Activated CD4-positive, alpha-beta memory T cell treated with anti-CD3 and anti-CD28 coated beads, Interleukin-2, amount 10 ng/mL, durations not matched to agents 7 days and 5 days (primary cell): Measurements from ENCODE around the gene ZC3H15. TPM values are rescaled to one million over a fixed set of nuclear protein-coding genes. Genes with fewer than 3 reads are reported as not detected.
A peak's percentile ranks its signal among the peaks of the same experiment; 100 is the strongest.
"Not testable (repeated sequence)": the region's sequence is repeated elsewhere in the genome, so short reads cannot be mapped to it uniquely, and the experiment has no call there.

ENCODE experiments used
- CTCF ChIA-PET: fragments of 350-600 bp; sonication (Branson Sonifier 250); formaldehyde crosslinking; loops from one replicate; lab custom pipeline; 2021; ENCODE audit warnings: antibody characterized with exemption, inconsistent platforms; lab: Charles Lee
- POLR2A ChIA-PET: fragments of 350-600 bp; sonication (Branson Sonifier 250); formaldehyde crosslinking; loops from one replicate; lab custom pipeline; 2021; ENCODE audit warnings: antibody characterized with exemption; lab: Charles Lee
- DNase-seq: peaks from one replicate; pipeline ENCODE4 v3.0.0-alpha.2; 2020
- H3K27ac Mint-ChIP-seq: one replicate; pipeline ENCODE4 v1.8.0; 2021; ENCODE audit warnings: mild to moderate bottlenecking, mixed read lengths
- H3K27me3 Mint-ChIP-seq: one replicate; pipeline ENCODE4 v1.8.0; 2021; ENCODE audit warnings: mixed read lengths
- H3K36me3 Mint-ChIP-seq: one replicate; pipeline ENCODE4 v1.8.0; 2021; ENCODE audit warnings: low read depth, mixed read lengths
- H3K4me1 Mint-ChIP-seq: one replicate; pipeline ENCODE4 v1.8.0; 2021; ENCODE audit warnings: mixed read lengths
- H3K4me3 Mint-ChIP-seq: one replicate; pipeline ENCODE4 v1.8.0; 2021; ENCODE audit warnings: mild to moderate bottlenecking, mixed read lengths
- H3K9me3 Mint-ChIP-seq: one replicate; pipeline ENCODE4 v1.8.0; 2021; ENCODE audit warnings: mixed read lengths
- total RNA-seq, 2 experiments: library from RNA; stranded (reverse); gene quantifications; one replicate each; pipeline ENCODE4 v1.2.3, GENCODE V29; 2021

ZC3H15 gene
- total RNA-seq = 10 to 100 TPM; 63.3 to 67.5 TPM

- Mint-ChIP-seq H3K27me3 (no peaks in the 10 kb centered on the region), H3K4me3 (peak within 1 kb of the TSS; percentile 98), H3K27ac (peak within 1 kb of the TSS; percentile 91), H3K9me3 (no peaks in the 10 kb centered on the region), H3K4me1 (peaks cover 53% of the 10 kb centered on the region), H3K36me3 (peaks cover 9% of the 10 kb centered on the region)
- ChIA-PET POLR2A (interaction anchor here (0.9 to 2.4 kb wide), 8 partner anchors 10 to 154 kb away, joined by 3 to 27 read pairs (median 5); partner anchors contain the start of gene ITGAV), CTCF (interaction anchor here (1.0 to 2.0 kb wide), 4 partner anchors 13 to 155 kb away, joined by 3 to 11 read pairs (median 6); partner anchors contain the start of gene ITGAV)
- peak; percentile 97 for DNase-seq
Observed at GRCh38 chr2:186485871-186486650, at the start of gene ZC3H15. Gene ZC3H15 (plus strand): TSS chr2:186486260. CDS start chr2:186486383, 123 bp downstream.

GRCh38 chr2:186437719-186438118 lies 48.3 kb upstream of the ZC3H15 start:
- CTCF ChIA-PET = no interaction called here
- Mint-ChIP-seq H3K9me3 (peaks cover 13% of the 10 kb centered on the region), H3K27ac (no peak overlapping the region), H3K27me3 (no peaks in the 10 kb centered on the region), H3K4me1 (no peaks in the 10 kb centered on the region), H3K36me3 (no peaks in the 10 kb centered on the region), H3K4me3 (no peak overlapping the region)
- POLR2A ChIA-PET = no interaction called here
- DNase-seq = no peak

- H3K9me3 Mint-ChIP-seq = peaks cover 13% of the 10 kb centered on the region
- DNase-seq, H3K36me3 Mint-ChIP-seq, CTCF ChIA-PET, POLR2A ChIA-PET, H3K4me3 Mint-ChIP-seq, H3K27ac Mint-ChIP-seq, H3K4me1 Mint-ChIP-seq, H3K27me3 Mint-ChIP-seq: not testable (repeated sequence)
Observed at GRCh38 chr2:186439673-186440095, 46.4 kb upstream of the ZC3H15 start.

- ChIA-PET CTCF (no interaction called here), POLR2A (no interaction called here)
- Mint-ChIP-seq H3K27me3 (no peaks in the 10 kb centered on the region), H3K4me3 (no peak overlapping the region), H3K36me3 (no peaks in the 10 kb centered on the region), H3K27ac (no peak overlapping the region), H3K4me1 (no peaks in the 10 kb centered on the region), H3K9me3 (peaks cover 13% of the 10 kb centered on the region)
- DNase-seq = no peak
Observed at GRCh38 chr2:186440506-186440905, 45.6 kb upstream of the ZC3H15 start.

DNA sequence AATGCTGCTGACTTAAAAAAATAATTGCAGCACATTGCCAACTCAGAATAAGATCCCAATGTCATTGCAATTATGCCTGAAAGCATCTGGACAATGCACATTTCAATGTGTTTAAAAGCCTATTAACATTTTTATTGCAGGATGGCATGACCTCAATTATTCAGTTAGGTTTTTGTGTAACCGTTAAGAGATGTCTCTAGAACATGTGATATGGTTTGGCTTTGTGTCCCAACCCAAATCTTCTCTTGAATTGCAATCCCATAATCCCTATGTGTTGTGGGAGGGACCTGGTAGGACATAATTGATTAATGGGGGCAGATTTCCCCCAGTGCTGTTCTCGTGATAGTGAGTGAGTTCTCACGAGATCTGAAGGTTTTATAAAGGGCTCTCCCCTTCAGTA lies 43.2 kb upstream of the ZC3H15 start:
- no peaks in the 10 kb centered on the region for H3K4me1 Mint-ChIP-seq
- no peaks in the 10 kb centered on the region for H3K36me3 Mint-ChIP-seq
- DNase-seq = no peak
- CTCF ChIA-PET = no interaction called here
- peaks cover 7% of the 10 kb centered on the region for H3K9me3 Mint-ChIP-seq
- H3K27ac Mint-ChIP-seq = no peak overlapping the region
- POLR2A ChIA-PET = no interaction called here
- no peaks in the 10 kb centered on the region for H3K27me3 Mint-ChIP-seq
- H3K4me3 Mint-ChIP-seq = no peak overlapping the region

- Mint-ChIP-seq H3K27ac (no peak overlapping the region), H3K9me3 (peaks cover 5% of the 10 kb centered on the region), H3K4me1 (no peaks in the 10 kb centered on the region), H3K27me3 (no peaks in the 10 kb centered on the region), H3K36me3 (no peaks in the 10 kb centered on the region), H3K4me3 (no peak overlapping the region)
- DNase-seq = no peak
- POLR2A ChIA-PET = no interaction called here
- CTCF ChIA-PET = no interaction called here
Observed at GRCh38 chr2:186443851-186444250, 42.2 kb upstream of the ZC3H15 start.

DNA sequence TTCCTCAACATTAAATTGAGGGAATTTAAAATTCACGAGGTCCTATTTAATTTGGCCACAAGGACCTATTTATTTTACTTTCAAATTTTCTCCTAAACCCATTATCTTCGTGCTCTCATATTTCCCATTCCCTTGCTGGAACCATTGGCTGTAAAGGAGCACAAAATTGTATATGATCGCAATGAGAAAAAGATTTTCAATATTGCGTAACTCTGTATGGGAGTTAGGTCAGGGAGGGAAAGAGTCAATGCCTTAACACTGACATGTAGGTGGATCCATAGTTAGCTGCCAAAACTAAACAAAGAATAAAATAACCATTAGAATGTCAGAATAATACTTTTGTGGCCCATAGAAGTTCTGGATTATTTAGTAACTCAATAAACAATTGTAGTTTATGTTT lies 40.6 kb upstream of the ZC3H15 start:
- DNase-seq = no peak
- no peak overlapping the region for H3K4me3 Mint-ChIP-seq
- H3K4me1 Mint-ChIP-seq = no peaks in the 10 kb centered on the region
- no peaks in the 10 kb centered on the region for H3K36me3 Mint-ChIP-seq
- POLR2A ChIA-PET = no interaction called here
- no peaks in the 10 kb centered on the region for H3K9me3 Mint-ChIP-seq
- no peak overlapping the region for H3K27ac Mint-ChIP-seq
- CTCF ChIA-PET = no interaction called here
- H3K27me3 Mint-ChIP-seq = no peaks in the 10 kb centered on the region

DNA sequence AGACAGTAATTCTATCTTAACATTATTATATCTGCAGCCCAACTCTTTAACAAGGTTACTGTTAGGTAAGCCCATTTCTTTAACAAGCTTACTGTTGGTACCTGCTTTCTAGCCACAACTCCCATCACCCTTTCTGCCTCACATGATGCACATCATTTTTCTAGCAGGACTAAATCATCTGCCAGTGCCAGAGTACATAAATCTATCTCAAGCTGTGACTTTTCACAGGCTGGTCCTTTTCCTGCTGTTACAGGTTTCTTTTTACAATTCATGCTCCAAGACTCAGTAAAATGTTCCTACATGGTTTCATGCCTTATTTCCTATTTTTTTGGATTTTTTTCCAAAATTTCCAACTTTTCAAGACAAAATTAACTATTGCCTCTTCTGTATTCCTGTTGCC lies 30.4 kb upstream of the ZC3H15 start:
- CTCF ChIA-PET = no interaction called here
- Mint-ChIP-seq H3K4me1 (no peaks in the 10 kb centered on the region), H3K9me3 (no peaks in the 10 kb centered on the region), H3K4me3 (no peak overlapping the region), H3K36me3 (no peaks in the 10 kb centered on the region), H3K27me3 (no peaks in the 10 kb centered on the region), H3K27ac (no peak overlapping the region)
- POLR2A ChIA-PET = no interaction called here
- no peak for DNase-seq

DNA sequence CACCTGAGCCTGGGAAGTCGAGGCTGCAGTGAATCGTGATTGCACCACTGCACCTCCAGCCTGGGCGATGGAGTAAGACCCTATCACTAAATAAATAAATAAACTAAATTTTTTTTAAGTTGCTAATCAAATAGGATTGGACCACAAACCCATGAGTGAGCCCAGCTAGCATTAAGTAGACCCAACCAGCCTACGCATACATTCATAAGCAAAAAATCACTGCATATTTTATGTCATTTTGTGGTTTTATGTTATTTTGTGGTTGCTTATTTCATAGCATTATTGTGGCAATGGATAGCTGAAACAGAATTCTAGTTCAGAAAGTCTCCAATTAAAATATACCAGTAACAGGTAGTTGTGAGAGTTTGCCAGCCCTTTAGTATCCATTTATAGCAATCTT lies 29.1 kb upstream of the ZC3H15 start:
- H3K4me3 Mint-ChIP-seq = no peak overlapping the region
- DNase-seq = no peak
- POLR2A ChIA-PET = interaction anchor here (1.7 kb wide), 1 partner anchor 29 kb away, joined by 6 read pairs; the partner anchor contains the start of gene ZC3H15
- H3K4me1 Mint-ChIP-seq = no peaks in the 10 kb centered on the region
- no peak overlapping the region for H3K27ac Mint-ChIP-seq
- H3K9me3 Mint-ChIP-seq = no peaks in the 10 kb centered on the region
- no peaks in the 10 kb centered on the region for H3K27me3 Mint-ChIP-seq
- CTCF ChIA-PET = no interaction called here
- H3K36me3 Mint-ChIP-seq = no peaks in the 10 kb centered on the region

- Mint-ChIP-seq H3K4me1 (no peaks in the 10 kb centered on the region), H3K36me3 (no peaks in the 10 kb centered on the region), H3K4me3 (no peak overlapping the region), H3K27ac (no peak overlapping the region), H3K27me3 (no peaks in the 10 kb centered on the region), H3K9me3 (no peaks in the 10 kb centered on the region)
- ChIA-PET POLR2A (interaction anchor here (1.7 kb wide), 1 partner anchor 28 kb away, joined by 6 read pairs; the partner anchor contains the start of gene ZC3H15), CTCF (no interaction called here)
- no peak for DNase-seq
Observed at GRCh38 chr2:186457908-186458307, 28.2 kb upstream of the ZC3H15 start.

DNA sequence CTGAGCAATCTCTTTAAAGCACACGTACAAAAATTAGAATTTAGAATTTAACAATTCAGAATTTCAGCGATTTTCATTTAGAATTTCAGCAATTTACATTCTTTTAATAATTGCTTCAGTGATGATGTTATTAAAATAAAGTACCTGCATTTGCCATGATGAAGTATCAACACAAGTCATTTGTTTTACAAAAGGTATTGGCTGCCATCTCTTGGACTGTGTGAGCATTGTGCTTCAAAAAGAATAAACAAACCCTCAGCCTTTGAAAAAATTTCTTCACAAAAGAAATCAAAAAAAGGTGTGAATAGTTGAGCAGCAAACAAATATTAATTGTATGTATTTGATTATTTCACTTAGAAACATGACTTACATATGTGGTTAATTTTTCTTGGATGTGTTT lies 27.1 kb upstream of the ZC3H15 start:
- H3K36me3 Mint-ChIP-seq = no peaks in the 10 kb centered on the region
- no peak for DNase-seq
- no peak overlapping the region for H3K27ac Mint-ChIP-seq
- POLR2A ChIA-PET = no interaction called here
- no peaks in the 10 kb centered on the region for H3K4me1 Mint-ChIP-seq
- no peaks in the 10 kb centered on the region for H3K27me3 Mint-ChIP-seq
- H3K9me3 Mint-ChIP-seq = no peaks in the 10 kb centered on the region
- CTCF ChIA-PET = no interaction called here
- no peak overlapping the region for H3K4me3 Mint-ChIP-seq

DNA sequence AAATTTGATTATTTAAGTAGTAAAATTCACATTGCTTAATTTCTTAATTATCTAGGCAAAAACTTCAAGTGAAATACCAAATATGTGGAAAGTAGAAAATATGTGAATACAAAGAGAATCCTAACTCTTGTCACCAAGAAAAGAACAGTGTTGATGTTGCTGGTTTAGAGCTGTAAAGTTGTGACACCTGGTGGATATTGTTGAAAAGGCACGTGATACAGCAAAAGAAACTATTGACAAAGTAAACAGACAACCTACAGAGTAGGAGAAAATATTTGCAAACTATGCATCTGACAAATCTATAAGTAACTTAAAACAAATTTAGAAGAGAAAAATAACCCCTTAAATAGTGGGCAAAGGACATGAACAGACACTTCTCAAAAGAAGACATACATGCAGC lies 25.6 kb upstream of the ZC3H15 start:
- Mint-ChIP-seq H3K9me3 (no peaks in the 10 kb centered on the region), H3K27ac (no peak overlapping the region), H3K36me3 (no peaks in the 10 kb centered on the region), H3K27me3 (no peaks in the 10 kb centered on the region), H3K4me3 (no peak overlapping the region), H3K4me1 (no peaks in the 10 kb centered on the region)
- DNase-seq = no peak
- POLR2A ChIA-PET = no interaction called here
- CTCF ChIA-PET = no interaction called here

GRCh38 chr2:186466743-186467142 lies 19.3 kb upstream of the ZC3H15 start:
- H3K36me3 Mint-ChIP-seq = no peaks in the 10 kb centered on the region
- no peaks in the 10 kb centered on the region for H3K27me3 Mint-ChIP-seq
- no peaks in the 10 kb centered on the region for H3K4me1 Mint-ChIP-seq
- POLR2A ChIA-PET = no interaction called here
- DNase-seq = no peak
- CTCF ChIA-PET = no interaction called here
- no peak overlapping the region for H3K27ac Mint-ChIP-seq
- peaks cover under 1% of the 10 kb centered on the region for H3K9me3 Mint-ChIP-seq
- H3K4me3 Mint-ChIP-seq = no peak overlapping the region

GRCh38 chr2:186467421-186467820 lies 18.6 kb upstream of the ZC3H15 start:
- ChIA-PET POLR2A (no interaction called here), CTCF (no interaction called here)
- no peaks in the 10 kb centered on the region for H3K4me1 Mint-ChIP-seq
- H3K36me3 Mint-ChIP-seq = peaks cover 6% of the 10 kb centered on the region
- H3K27me3 Mint-ChIP-seq = no peaks in the 10 kb centered on the region
- no peak overlapping the region for H3K27ac Mint-ChIP-seq
- H3K9me3 Mint-ChIP-seq = peaks cover 5% of the 10 kb centered on the region
- no peak for DNase-seq
- H3K4me3 Mint-ChIP-seq = no peak overlapping the region
